HPDE6-E6E7 (cell line): ENCODE measurements around the gene CAPZA1.

ENCODE experiments used
- DNase-seq: peaks from one replicate; pipeline ENCODE4 v3.0.0; 2011; ENCODE audit warnings: missing footprints; ENCODE audit errors: extremely low spot score

The CAPZA1 gene

GRCh38 chr1:112676543-112676942 is 56.9 kb downstream of the CAPZA1 start:
- no peak for DNase-seq

GRCh38 chr1:112677501-112677900 is 57.9 kb downstream of the CAPZA1 start:
- no peak for DNase-seq

- no peak for DNase-seq
These were observed 59.0 kb downstream of the CAPZA1 start for GRCh38 chr1:112678605-112679004.

GRCh38 chr1:112685913-112686312 is 66.3 kb downstream of the CAPZA1 start:
- no peak for DNase-seq

- no peak for DNase-seq
These were observed 66.8 kb downstream of the CAPZA1 start for GRCh38 chr1:112686417-112686816.

- DNase-seq: no peak
These were observed 67.2 kb downstream of the CAPZA1 start for GRCh38 chr1:112686835-112687234.

GRCh38 chr1:112687361-112687760 is 67.7 kb downstream of the CAPZA1 start:
- peak; percentile 89 for DNase-seq

- no peak for DNase-seq
These were observed 68.3 kb downstream of the CAPZA1 start for GRCh38 chr1:112687785-112688496.

- no peak for DNase-seq
These were observed 69.2 kb downstream of the CAPZA1 start for GRCh38 chr1:112688781-112689193.

GRCh38 chr1:112689196-112689841 is 69.7 kb downstream of the CAPZA1 start:
- no peak for DNase-seq

GRCh38 chr1:112689842-112690237 is 70.2 kb downstream of the CAPZA1 start:
- DNase-seq: no peak

- DNase-seq: no peak
These were observed 73.0 kb downstream of the CAPZA1 start for GRCh38 chr1:112692681-112693080.

- no peak for DNase-seq
These were observed 74.2 kb downstream of the CAPZA1 start for GRCh38 chr1:112693821-112694220.

GRCh38 chr1:112694363-112694929 is 74.8 kb downstream of the CAPZA1 start:
- DNase-seq: no peak

- no peak for DNase-seq
These were observed 75.6 kb downstream of the CAPZA1 start for GRCh38 chr1:112695276-112695675.

- DNase-seq: no peak
These were observed 77.1 kb downstream of the CAPZA1 start for GRCh38 chr1:112696578-112697314.

GRCh38 chr1:112697781-112698201 is 78.2 kb downstream of the CAPZA1 start:
- no peak for DNase-seq

GRCh38 chr1:112698366-112699310 is 79.0 kb downstream of the CAPZA1 start:
- no peak for DNase-seq

- no peak for DNase-seq
These were observed 80.0 kb downstream of the CAPZA1 start for GRCh38 chr1:112699425-112700144.
